Bronchial epithelial cell (primary cell): ENCODE measurements around the gene POLR3GL. TPM values are rescaled to one million over a fixed set of nuclear protein-coding genes. Genes with fewer than 3 reads are reported as not detected.

Source experiments
- DNase-seq: peaks from one replicate; pipeline ENCODE4 v3.0.0-alpha.2; 2010; ENCODE audit warnings: low read depth
- FAIRE-seq: peaks from 2 replicates; lab custom pipeline; 2011; peaks lifted over from hg19 to GRCh38; lab: Jason Lieb, UNC
- H3K27me3 ChIP-seq: 2 replicates; pipeline ENCODE4 v1.5.1; 2011; ENCODE audit warnings: low read length; ENCODE audit not compliant: control insufficient read depth, insufficient read depth
- H3K36me3 ChIP-seq: 2 replicates; pipeline ENCODE4 v1.5.1; 2011; ENCODE audit warnings: low read length; ENCODE audit not compliant: control insufficient read depth, insufficient read depth
- H3K4me3 ChIP-seq: 2 replicates; pipeline ENCODE4 v1.5.1; 2011; ENCODE audit warnings: mild to moderate bottlenecking, low read depth, low read length, control low read depth
- CTCF ChIP-seq: IDR thresholded peaks from 2 replicates; pipeline ENCODE4 v1.5.1; 2011; ENCODE audit warnings: mild to moderate bottlenecking, moderate library complexity, low read length, control low read depth, inconsistent platforms; ENCODE audit not compliant: insufficient read depth, severe bottlenecking
- total RNA-seq: library from RNA; depleted of rRNA; stranded (reverse); fragments of >200 nt; gene quantifications from 2 replicates; pipeline ENCODE4 v1.2.1, GENCODE V29; 2014

The POLR3GL gene
- total RNA-seq, 1 donor from 2014 or later = 4.7 TPM

- no peak overlapping the region for H3K4me3 ChIP-seq
- DNase-seq (no peak), FAIRE-seq (no peak)
- no peaks in the 10 kb centered on the region for H3K36me3 ChIP-seq
- TF ChIP-seq CTCF = no peak
- no peaks in the 10 kb centered on the region for H3K27me3 ChIP-seq
These were observed 21.6 kb upstream of the POLR3GL start for GRCh38 chr1:145942871-145943270.

GRCh38 chr1:145944532-145944931, 20.0 kb upstream of the POLR3GL start:
- FAIRE-seq (no peak), DNase-seq (no peak)
- TF ChIP-seq CTCF = no peak
- Histone ChIP-seq H3K27me3 (no peaks in the 10 kb centered on the region), H3K4me3 (no peak overlapping the region), H3K36me3 (no peaks in the 10 kb centered on the region)

GRCh38 chr1:145946477-145946986, 18.0 kb upstream of the POLR3GL start:
- no peak for TF ChIP-seq CTCF
- H3K27me3 ChIP-seq = no peaks in the 10 kb centered on the region

GRCh38 chr1:145947551-145947950, 16.9 kb upstream of the POLR3GL start:
- FAIRE-seq (no peak), DNase-seq (no peak)
- TF ChIP-seq CTCF = no peak
- Histone ChIP-seq H3K27me3 (no peaks in the 10 kb centered on the region), H3K36me3 (no peaks in the 10 kb centered on the region), H3K4me3 (no peak overlapping the region)

More at GRCh38 chr1:145946477-145946986, 18.0 kb upstream of the POLR3GL start:
- FAIRE-seq = no peak
- Histone ChIP-seq H3K4me3 (no peak overlapping the region), H3K36me3 (no peaks in the 10 kb centered on the region)
- no peak for DNase-seq

GRCh38 chr1:145949219-145949618, 15.3 kb upstream of the POLR3GL start:
- no peak for FAIRE-seq
- Histone ChIP-seq H3K36me3 (no peaks in the 10 kb centered on the region), H3K27me3 (no peaks in the 10 kb centered on the region), H3K4me3 (no peak overlapping the region)
- TF ChIP-seq CTCF = no peak
- no peak for DNase-seq

GRCh38 chr1:145951526-145951925, 13.0 kb upstream of the POLR3GL start:
- FAIRE-seq (no peak), DNase-seq (no peak)
- H3K27me3 ChIP-seq = no peaks in the 10 kb centered on the region
- no peaks in the 10 kb centered on the region for H3K36me3 ChIP-seq
- no peak for TF ChIP-seq CTCF
- H3K4me3 ChIP-seq = no peak overlapping the region
